ENCODE measurements around the gene FAM131C.
"Not testable (repeated sequence)": the region's sequence is repeated elsewhere in the genome, so short reads cannot be mapped to it uniquely, and the experiment has no call there.

FAM131C gene

GRCh38 chr1:16073490-16074119, at the start of gene FAM131C:
FAM131C (minus strand) TSS chr1:16073651; CDS start chr1:16073442, 209 bp downstream.
- DNase-seq, result no peak

- DNase-seq, result peak; percentile 90 to 91
Observed at GRCh38 chr1:16122916-16123315, 49.5 kb upstream of the FAM131C start.

GRCh38 chr1:16122350-16122881, 49.0 kb upstream of the FAM131C start:
- no peak for DNase-seq

GRCh38 chr1:16120940-16121410, 47.5 kb upstream of the FAM131C start:
- DNase-seq, result no peak

DNA sequence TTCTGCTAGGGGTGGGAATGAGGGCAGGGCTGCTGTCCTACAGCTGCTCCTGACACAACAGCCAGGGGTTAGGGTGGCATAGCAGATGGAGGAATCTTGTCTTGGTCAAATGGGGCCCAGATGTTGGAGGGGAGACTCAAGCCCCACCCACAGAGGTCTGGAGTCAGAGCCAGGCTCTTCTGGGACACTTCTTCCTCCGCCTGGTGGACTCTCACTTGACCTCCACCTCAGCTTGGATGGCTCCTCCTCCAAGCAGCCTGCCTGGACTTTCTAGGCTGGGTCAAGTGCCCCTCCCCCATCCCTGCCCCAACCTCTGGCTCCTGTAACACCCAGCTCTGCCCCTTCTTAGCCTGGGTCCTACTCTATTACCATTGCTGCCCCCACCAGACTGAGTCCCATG, 47.0 kb upstream of the FAM131C start:
- no peak for DNase-seq

DNA sequence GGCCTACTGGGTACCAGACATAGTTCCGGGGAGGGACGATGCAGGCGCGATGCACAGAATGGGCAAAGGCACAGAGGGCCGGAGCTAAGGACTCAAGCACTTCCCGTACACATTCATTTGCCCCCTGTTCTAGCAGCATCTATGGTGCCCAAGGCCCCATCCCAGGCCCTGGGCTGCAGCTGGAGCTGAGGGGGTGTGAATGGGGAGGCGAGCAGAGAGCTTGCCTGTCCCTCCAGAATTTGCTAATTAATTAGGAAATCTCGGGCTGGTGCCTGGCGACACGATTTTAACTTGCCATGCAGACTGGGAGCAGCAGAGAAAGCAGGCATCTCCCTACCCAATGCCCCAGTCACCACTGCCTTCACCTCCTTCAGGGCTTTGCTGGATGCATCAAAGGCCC, 46.5 kb upstream of the FAM131C start:
- no peak for DNase-seq

DNA sequence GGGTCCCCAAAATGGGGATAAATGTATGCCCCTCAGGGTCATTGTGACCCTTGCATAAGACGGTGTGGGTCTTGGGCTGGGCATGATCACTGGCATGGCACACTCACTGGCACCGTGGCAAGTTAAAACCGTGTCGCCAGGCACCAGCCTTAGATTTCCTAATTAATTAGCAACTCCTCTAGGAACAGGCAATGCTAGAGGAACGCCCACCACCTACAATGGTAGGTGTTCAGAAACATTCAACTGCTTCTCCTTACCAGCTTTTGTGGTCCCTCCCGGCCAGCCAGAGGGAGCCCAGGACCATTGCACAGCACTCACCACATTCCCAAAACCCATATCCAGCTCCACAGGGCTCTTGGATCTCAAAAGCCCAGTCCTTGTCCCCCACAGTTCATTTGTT, 46.1 kb upstream of the FAM131C start:
- DNase-seq, result no peak

DNA sequence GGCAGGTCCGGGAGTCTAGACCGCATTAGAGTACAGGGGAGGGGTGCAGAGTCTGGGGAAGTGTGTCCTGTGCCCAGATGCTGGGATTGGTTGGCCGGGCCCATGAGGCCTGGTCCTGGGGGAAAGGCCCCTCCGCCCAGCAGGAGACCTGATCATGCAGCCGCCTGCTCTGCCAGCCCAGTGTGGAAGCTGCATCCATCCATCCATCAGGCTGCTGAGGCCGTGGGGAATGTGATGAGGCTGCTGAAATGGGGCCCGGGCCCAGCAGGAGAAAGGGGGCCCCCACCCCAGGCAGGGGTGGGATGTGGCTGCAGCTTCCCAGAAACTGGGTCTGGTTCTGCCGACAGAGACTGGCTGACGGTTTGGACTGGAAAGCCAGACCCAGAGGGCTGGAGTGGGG, 45.3 kb upstream of the FAM131C start:
- DNase-seq, result no peak

DNA sequence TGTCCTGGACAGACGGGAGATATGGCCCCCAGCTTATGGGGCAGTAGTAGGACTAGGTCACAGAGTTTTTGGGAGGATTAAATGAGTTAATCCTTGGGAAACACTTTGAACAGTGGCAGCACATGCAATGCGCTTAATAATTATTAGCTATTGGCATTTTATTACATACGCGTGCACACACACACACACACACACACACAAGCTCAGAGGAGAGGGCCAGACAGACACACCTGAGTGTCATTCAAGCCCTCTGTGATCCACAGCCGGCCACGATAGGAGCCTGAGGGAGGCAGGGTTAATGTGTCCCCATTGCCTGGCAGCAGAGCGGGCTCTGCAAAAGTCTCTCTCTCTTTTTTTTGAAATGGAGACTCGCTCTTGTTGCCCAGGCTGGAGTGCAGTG, 44.5 kb upstream of the FAM131C start:
- DNase-seq, result no peak

GRCh38 chr1:16117369-16117768, 43.9 kb upstream of the FAM131C start:
- DNase-seq, result no peak

DNA sequence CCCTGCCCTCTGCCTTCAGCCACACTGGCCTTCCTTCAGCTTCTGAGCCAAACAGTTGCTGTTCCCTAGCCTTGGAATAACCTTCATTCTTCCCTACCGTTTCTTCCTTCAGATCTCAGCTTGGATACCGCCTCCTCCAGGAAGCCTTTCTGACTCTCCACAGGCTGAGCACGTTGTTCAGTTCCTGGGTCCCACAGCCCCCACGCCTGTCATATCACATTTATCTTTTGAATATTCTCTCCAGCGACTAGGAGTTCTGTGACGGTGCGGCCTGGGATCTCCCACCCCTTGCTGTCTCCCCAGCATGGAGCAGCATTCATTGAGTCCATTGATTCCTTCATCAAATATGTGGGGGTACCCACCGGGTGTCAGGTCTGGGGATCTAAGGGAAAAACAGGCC, 43.2 kb upstream of the FAM131C start:
- DNase-seq, result no peak

- DNase-seq, result no peak
Observed at GRCh38 chr1:16116002-16116401, 42.6 kb upstream of the FAM131C start.

- no peak for DNase-seq
Observed at GRCh38 chr1:16115468-16115983, 42.1 kb upstream of the FAM131C start.

DNA sequence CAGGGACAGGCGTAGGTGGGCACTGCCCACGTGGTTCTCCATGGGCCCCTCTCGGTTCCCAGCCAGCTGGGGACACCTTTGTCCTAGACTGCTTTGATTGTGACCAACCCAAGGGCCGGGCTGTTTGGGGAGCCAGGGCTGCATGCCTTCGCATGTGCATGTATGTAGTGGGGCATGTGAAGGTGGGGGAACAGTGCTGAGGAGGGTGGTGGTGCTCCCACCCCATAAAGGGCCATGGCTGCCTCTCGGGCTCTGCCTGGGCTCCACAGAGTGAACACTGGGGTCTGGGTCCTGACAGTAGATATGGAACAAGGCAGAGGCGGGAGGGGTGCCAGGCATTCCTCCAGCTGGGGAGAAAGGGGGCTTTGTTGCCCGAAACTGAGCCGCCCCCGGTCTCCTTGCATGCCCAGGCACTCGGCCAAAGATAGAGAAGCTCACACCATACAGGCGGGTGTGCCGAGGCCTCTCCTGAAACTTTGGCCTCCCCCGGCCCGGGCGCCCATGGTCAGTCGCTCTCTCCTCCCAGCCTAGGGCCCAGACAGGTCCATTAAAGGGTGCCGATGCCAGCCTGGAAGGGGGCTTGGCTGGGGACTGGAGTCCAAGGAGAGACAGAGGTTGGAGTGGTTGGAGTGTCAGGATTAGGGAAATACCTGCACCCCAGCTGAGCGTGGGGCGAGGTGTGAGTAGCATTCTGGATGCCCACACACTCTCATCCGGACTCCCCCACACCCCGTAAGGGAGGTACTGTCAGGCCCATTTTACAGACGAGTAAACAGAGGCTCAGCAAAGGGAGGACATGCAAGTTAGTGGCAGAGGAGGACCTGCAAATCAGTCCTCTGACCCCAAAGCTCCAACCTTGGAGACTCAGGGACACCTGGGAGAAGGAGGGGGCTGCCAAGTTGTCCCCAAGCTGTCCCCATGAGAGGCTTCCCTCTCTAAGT, 41.3 kb upstream of the FAM131C start:
- no peak for DNase-seq

DNA sequence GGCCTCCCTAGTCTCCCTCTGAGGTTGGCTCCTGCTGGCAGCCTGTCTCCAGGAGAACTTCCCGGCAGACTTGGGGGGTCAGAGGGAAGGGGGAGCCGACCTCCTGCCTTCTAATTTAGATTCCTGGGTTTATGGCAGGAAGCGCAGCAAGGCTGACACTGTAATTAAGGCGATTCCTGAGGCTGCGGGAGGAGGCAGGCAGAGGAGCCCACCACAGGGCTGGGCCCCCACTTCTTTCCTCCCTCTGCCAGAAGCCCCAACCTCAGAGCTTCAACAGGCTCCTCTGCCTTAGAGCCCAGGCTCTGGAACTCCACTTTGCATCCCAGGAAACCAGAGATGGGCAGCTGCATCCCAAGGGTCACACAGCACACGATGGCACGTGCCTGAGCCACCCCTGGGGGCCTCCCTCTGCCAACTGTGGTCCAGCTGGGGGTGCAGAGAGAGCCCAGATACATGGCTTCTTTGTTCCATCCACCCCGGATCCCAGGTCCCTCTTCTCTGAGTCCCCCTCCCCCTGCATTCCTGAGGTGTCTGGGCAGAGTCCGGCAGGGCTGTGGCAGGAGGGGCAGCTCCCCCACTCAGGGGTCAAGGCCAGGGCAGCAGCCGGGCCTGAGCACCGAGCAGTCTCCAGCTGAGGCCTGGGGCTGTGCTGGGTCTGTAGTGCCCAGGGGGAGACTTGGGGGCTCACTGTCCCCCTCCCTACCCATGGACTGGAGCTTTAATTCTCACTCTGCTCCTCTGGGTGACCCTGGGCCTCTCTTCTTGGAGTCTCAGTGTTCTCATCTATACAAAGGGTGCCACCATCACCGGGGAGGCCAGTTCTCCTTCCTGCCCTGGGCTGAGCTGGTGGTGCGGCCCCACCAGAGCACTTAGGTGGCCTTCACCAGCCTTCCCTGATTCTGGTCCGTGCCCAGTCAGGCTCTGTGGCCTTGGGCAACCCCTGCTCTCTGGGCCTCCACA, 39.4 kb upstream of the FAM131C start:
- no peak for DNase-seq

GRCh38 chr1:16111771-16112595, 38.5 kb upstream of the FAM131C start:
- no peak for DNase-seq

DNA sequence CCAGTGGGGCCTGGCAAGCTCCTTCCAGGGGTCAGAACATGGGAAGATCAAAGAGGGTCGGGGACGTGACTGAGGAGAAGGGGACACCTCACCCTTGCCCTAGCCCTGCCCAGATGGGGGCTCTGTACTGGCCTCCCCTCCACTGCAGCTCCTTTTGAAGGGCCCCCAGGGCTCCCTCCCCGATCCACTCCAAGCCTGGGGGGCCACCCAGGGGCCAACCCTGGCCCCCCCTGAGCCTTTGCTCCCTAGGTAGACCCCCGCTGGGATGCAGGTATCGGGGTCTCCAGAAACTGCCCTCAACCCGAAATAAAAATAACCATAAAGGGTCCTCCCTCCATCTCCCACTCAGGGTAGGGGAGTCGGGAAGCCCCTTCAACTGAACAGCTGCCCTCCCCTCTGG, 37.4 kb upstream of the FAM131C start:
- no peak for DNase-seq

- DNase-seq, result no peak
Observed at GRCh38 chr1:16110456-16110855, 37.0 kb upstream of the FAM131C start.

DNA sequence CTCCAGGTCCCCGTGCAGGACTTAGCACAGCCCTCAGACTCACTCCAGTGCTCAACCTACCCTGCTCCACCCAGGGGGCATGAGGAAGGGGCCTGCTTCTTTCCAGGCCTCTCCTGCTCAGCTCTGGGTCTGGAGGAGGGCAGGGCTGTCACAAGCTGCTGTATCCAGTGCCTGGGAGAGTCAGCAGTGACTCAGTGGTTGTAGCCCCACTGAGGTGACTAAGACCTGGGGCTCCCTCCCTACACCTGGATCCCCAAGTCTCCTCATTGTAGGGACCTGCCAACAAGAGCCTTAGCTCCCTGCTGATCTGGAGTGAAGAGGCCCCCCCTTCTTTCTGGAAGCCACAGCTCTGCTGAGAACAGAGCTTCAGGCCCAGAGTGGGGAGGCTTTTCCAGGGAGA, 36.1 kb upstream of the FAM131C start:
- DNase-seq, result no peak

GRCh38 chr1:16107039-16107438, 33.6 kb upstream of the FAM131C start:
- not testable (repeated sequence) for DNase-seq

DNA sequence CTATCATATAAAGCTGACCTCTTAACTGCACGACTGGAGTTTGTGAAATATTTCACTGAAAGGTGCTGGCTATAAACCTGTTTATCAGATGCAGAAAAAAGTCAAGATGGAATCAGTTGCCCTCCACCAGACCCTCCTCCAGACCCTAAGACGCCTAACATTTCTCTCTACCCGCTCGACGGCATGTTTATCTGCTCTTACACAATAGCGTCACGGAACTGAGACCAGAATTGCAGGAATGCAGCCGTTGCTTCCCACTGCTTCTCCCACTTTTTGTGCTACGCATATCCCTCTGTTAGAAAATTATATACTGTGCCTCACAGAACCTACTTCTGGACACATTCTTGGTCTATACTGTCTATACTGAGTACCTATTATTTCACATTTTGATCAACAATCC, 28.2 kb upstream of the FAM131C start:
- no peak for DNase-seq

DNA sequence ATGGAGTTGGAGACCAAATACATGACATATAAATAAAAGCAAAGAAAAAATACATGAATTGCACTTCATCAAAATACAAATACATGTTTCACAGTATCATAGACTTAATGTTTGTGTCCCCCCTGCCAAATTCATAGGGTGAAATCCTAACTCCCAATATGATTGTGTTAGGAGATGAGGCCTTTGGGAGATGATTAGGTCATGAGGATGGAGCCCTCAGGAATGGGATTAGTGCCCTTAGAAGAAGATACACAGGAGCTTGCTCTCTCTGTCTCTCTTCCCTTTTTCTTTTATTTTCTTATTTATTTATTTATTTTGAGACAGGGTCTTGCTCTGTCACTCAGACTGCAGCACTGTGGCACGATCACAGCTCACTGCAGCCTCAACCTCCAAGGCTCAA, 26.0 kb upstream of the FAM131C start:
- no peak for DNase-seq
